ENCODE results near the gene CYB561A3.

CYB561A3 gene

GRCh38 chr11:61342207-61342803, 19.4 kb downstream of the CYB561A3 start:
- no peak for DNase-seq

- no peak for DNase-seq
These were observed 20.0 kb downstream of the CYB561A3 start for GRCh38 chr11:61341706-61342105.

GRCh38 chr11:61340979-61341378, 20.7 kb downstream of the CYB561A3 start:
- DNase-seq = no peak

- DNase-seq = no peak
These were observed 22.2 kb downstream of the CYB561A3 start for GRCh38 chr11:61339490-61339878.

- no peak for DNase-seq
These were observed 22.7 kb downstream of the CYB561A3 start for GRCh38 chr11:61338783-61339489.

GRCh38 chr11:61337706-61338470, 23.8 kb downstream of the CYB561A3 start:
- no peak for DNase-seq

- peak; percentile 50 for DNase-seq
These were observed 25.3 kb downstream of the CYB561A3 start for GRCh38 chr11:61336171-61336935.

GRCh38 chr11:61335355-61335710, 26.3 kb downstream of the CYB561A3 start:
- no peak for DNase-seq

GRCh38 chr11:61334434-61335354, 27.0 kb downstream of the CYB561A3 start:
- peak; percentile 20 for DNase-seq

GRCh38 chr11:61333550-61334433, 27.9 kb downstream of the CYB561A3 start:
- no peak for DNase-seq

GRCh38 chr11:61332797-61333549, 28.7 kb downstream of the CYB561A3 start, which contains the start of the genes DDB1 and TKFC:
Gene DDB1 (minus strand): TSS chr11:61333105. CDS start chr11:61332968, 137 bp downstream.
Gene TKFC (plus strand): TSS chr11:61333228. CDS start chr11:61334729, 1,501 bp downstream.
- DNase-seq = peak; percentile 89

- DNase-seq = peak; percentile 24
These were observed 29.3 kb downstream of the CYB561A3 start for GRCh38 chr11:61332281-61332796.

- no peak for DNase-seq
These were observed 30.0 kb downstream of the CYB561A3 start for GRCh38 chr11:61331651-61332050.

GRCh38 chr11:61329871-61330270, 31.8 kb downstream of the CYB561A3 start:
- DNase-seq = no peak

- DNase-seq = no peak
These were observed 33.3 kb downstream of the CYB561A3 start for GRCh38 chr11:61328351-61328750.

GRCh38 chr11:61327669-61328071, 34.0 kb downstream of the CYB561A3 start:
- DNase-seq = no peak

- no peak for DNase-seq
These were observed 35.9 kb downstream of the CYB561A3 start for GRCh38 chr11:61325649-61326414.

GRCh38 chr11:61315260-61315659, 46.4 kb downstream of the CYB561A3 start:
- DNase-seq = no peak

- no peak for DNase-seq
These were observed 50.9 kb downstream of the CYB561A3 start for GRCh38 chr11:61310749-61311148.
